ENCODE data around the gene RCOR1. TPM values are rescaled to one million over a fixed set of nuclear protein-coding genes. Genes with fewer than 3 reads are reported as not detected.

RCOR1 gene
- total and polyA plus RNA-seq, 2 donors (not counting 1 experiment from before 2014, with no cell fraction given) = 8.7 to 37.1 TPM

GRCh38 chr14:102630405-102630804 lies 38.0 kb downstream of the RCOR1 start:
- H3K4me3 Mint-ChIP-seq = no peak overlapping the region
- Histone ChIP-seq H3K4me1 (ENCODE audit: control insufficient read depth in 2 of 2, insufficient read depth in 2 of 2, low read length in 2 of 2) (peaks cover 5 to 12% of the 10 kb centered on the region in 2 donors), H3K9ac (ENCODE audit: low read length) (no peak overlapping the region), H3K79me2 (ENCODE audit: control insufficient read depth, insufficient read depth, low read length) (peaks cover 94% of the 10 kb centered on the region), H3K36me3 (replicated peaks in 1 of 2; ENCODE audit: control extremely low read depth in 1 of 2, control insufficient read depth in 1 of 2, extremely low read depth in 1 of 2, insufficient read depth in 2 of 2, low read length in 1 of 2) (peaks cover 1 to 8% of the 10 kb centered on the region in 2 experiments), H3K4me2 (replicated peaks; ENCODE audit: low read depth, low read length, poor library complexity, severe bottlenecking) (no peak overlapping the region), H3K27me3 (replicated peaks in 1 of 4; ENCODE audit: control extremely low read depth in 1 of 4, control insufficient read depth in 3 of 4, insufficient read depth in 4 of 4, low read length in 3 of 4) (no peaks in the 10 kb centered on the region), H2AFZ (ENCODE audit: insufficient read depth, low read depth, low read length, poor library complexity, severe bottlenecking) (no peak overlapping the region), H3K4me3 (ENCODE audit: control extremely low read depth in 1 of 5, extremely low read depth in 1 of 5, insufficient read depth in 1 of 5, low read depth in 2 of 5, low read length in 4 of 5) (no peak overlapping the region), H4K20me1 (ENCODE audit: control insufficient read depth, insufficient read depth, low read length, poor library complexity, severe bottlenecking) (peaks cover 58% of the 10 kb centered on the region), H3K9me3 (ENCODE audit: control extremely low read depth in 1 of 3, control insufficient read depth in 2 of 3, insufficient read depth in 1 of 3, low read length in 2 of 3) (no peaks in the 10 kb centered on the region), H3K27ac (ENCODE audit: low read length in 2 of 2) (no peak overlapping the region)
- ATAC-seq (ENCODE audit: low read depth) (no peak), DNase-seq (no peak)
- CTCF ChIA-PET = interaction anchor here (1.0 kb wide), 1 partner anchor 106 kb away, joined by 4 read pairs; no protein-coding TSS in a partner anchor
- peak overlapping the region; percentile 35 for H3K27ac Mint-ChIP-seq
- peaks cover 56% of the 10 kb centered on the region for H3K4me1 Mint-ChIP-seq
- POLR2A ChIA-PET = no interaction called here
- TF ChIP-seq CTCF (IDR thresholded peaks at IDR 0.05) (no peak), EZH2 (IDR thresholded peaks at IDR 0.05; ENCODE audit: borderline replicate concordance, insufficient read depth, low read depth, low read length, poor library complexity, severe bottlenecking) (no peak)
- 80% methylated on average over 1 of the region's 5 CpGs for WGBS (ENCODE audit: insufficient coverage)
- intact Hi-C loops (cut with micrococcal nuclease) = no loop called here
- H3K9me3 Mint-ChIP-seq (ENCODE audit: insufficient read depth) = no peaks in the 10 kb centered on the region
- no peaks in the 10 kb centered on the region for H3K27me3 Mint-ChIP-seq

GRCh38 chr14:102630881-102631280 lies 38.4 kb downstream of the RCOR1 start:
- WGBS (ENCODE audit: insufficient coverage) = 98% methylated on average over 7 of the region's 8 CpGs
- Histone ChIP-seq H3K9ac (ENCODE audit: low read length) (no peak overlapping the region), H3K79me2 (ENCODE audit: control insufficient read depth, insufficient read depth, low read length) (peaks cover 94% of the 10 kb centered on the region), H2AFZ (ENCODE audit: insufficient read depth, low read depth, low read length, poor library complexity, severe bottlenecking) (no peak overlapping the region), H3K27ac (ENCODE audit: low read length in 2 of 2) (no peak overlapping the region), H3K9me3 (ENCODE audit: control extremely low read depth in 1 of 3, control insufficient read depth in 2 of 3, insufficient read depth in 1 of 3, low read length in 2 of 3) (no peaks in the 10 kb centered on the region), H4K20me1 (ENCODE audit: control insufficient read depth, insufficient read depth, low read length, poor library complexity, severe bottlenecking) (peaks cover 54% of the 10 kb centered on the region), H3K4me2 (replicated peaks; ENCODE audit: low read depth, low read length, poor library complexity, severe bottlenecking) (no peak overlapping the region), H3K4me3 (ENCODE audit: control extremely low read depth in 1 of 5, extremely low read depth in 1 of 5, insufficient read depth in 1 of 5, low read depth in 2 of 5, low read length in 4 of 5) (no peak overlapping the region), H3K4me1 (ENCODE audit: control insufficient read depth in 2 of 2, insufficient read depth in 2 of 2, low read length in 2 of 2) (peaks cover 5 to 7% of the 10 kb centered on the region in 2 donors), H3K36me3 (replicated peaks in 1 of 2; ENCODE audit: control extremely low read depth in 1 of 2, control insufficient read depth in 1 of 2, extremely low read depth in 1 of 2, insufficient read depth in 2 of 2, low read length in 1 of 2) (peaks cover 1 to 6% of the 10 kb centered on the region in 2 experiments), H3K27me3 (replicated peaks in 1 of 4; ENCODE audit: control extremely low read depth in 1 of 4, control insufficient read depth in 3 of 4, insufficient read depth in 4 of 4, low read length in 3 of 4) (no peaks in the 10 kb centered on the region)
- no peak for ATAC-seq (ENCODE audit: low read depth)
- DNase-seq = no peak
- TF ChIP-seq CTCF (IDR thresholded peaks at IDR 0.05) (no peak), EZH2 (IDR thresholded peaks at IDR 0.05; ENCODE audit: borderline replicate concordance, insufficient read depth, low read depth, low read length, poor library complexity, severe bottlenecking) (no peak)
- intact Hi-C loops (cut with micrococcal nuclease) = no loop called here
- Mint-ChIP-seq H3K4me1 (peaks cover 53% of the 10 kb centered on the region), H3K9me3 (ENCODE audit: insufficient read depth) (no peaks in the 10 kb centered on the region), H3K27ac (no peak overlapping the region), H3K27me3 (no peaks in the 10 kb centered on the region), H3K4me3 (no peak overlapping the region)
- CTCF ChIA-PET = no interaction called here
- POLR2A ChIA-PET = interaction anchor here (0.7 kb wide), 2 partner anchors 56 to 297 kb away, joined by 3 to 6 read pairs; no protein-coding TSS in a partner anchor

Measured in B cell (primary cell).